Esophagus squamous epithelium (tissue), 5 donors: Measurements from ENCODE around the gene BDP1. TPM values are rescaled to one million over a fixed set of nuclear protein-coding genes. Genes with fewer than 3 reads are reported as not detected.

ENCODE experiments used
- DNase-seq: peaks from one replicate; lab custom pipeline; 2025; lab: John Stamatoyannopoulos, UW
- H3K27ac ChIP-seq, 4 donors: fragments of 200-600 bp; sonication (generic); one replicate each; pipeline ENCODE4 v1.5.1; 2016 to 2019; ENCODE audit warnings: mild to moderate bottlenecking in 1 of 4
- H3K27me3 ChIP-seq, 4 donors: fragments of 200-600 bp; sonication (generic); 1 replicate in 3 of 4; 2 replicates in 1 of 4; pipeline versions ENCODE4 v1.5.1 to v1.6.0; 2017 to 2021; ENCODE audit warnings: antibody characterized with exemption in 1 of 4
- H3K36me3 ChIP-seq, 3 donors: fragments of 200-600 bp; sonication (generic); one replicate each; pipeline ENCODE4 v1.5.1; 2016 to 2019
- H3K4me1 ChIP-seq, 3 donors: fragments of 200-600 bp; sonication (generic); one replicate each; pipeline ENCODE4 v1.5.1; 2017 to 2019
- H3K4me3 ChIP-seq, 4 donors: fragments of 200-600 bp; sonication (generic); 1 replicate in 3 of 4; 2 replicates in 1 of 4; pipeline ENCODE4 v1.5.1; 2016 to 2019; ENCODE audit warnings: mild to moderate bottlenecking in 2 of 4, moderate library complexity in 1 of 4
- H3K9me3 ChIP-seq, 3 donors: fragments of 200-600 bp; sonication (generic); one replicate each; pipeline ENCODE4 v1.5.1; 2016 to 2019
- CTCF ChIP-seq, 6 experiments: fragments of 450-650 bp in 4 of 6; fragments of 200-600 bp in 2 of 6; sonication (generic) in 2 of 6; IDR thresholded peaks; one replicate each; pipeline ENCODE4 v1.5.1; 2016 to 2019; ENCODE audit warnings: antibody characterized with exemption in 6 of 6, mild to moderate bottlenecking in 4 of 6, moderate library complexity in 4 of 6
- POLR2A ChIP-seq, 4 donors: fragments of 450-650 bp; IDR thresholded peaks; one replicate each; pipeline ENCODE4 v1.6.1; 2017; ENCODE audit warnings: antibody characterized with exemption in 4 of 4, mild to moderate bottlenecking in 4 of 4, moderate library complexity in 3 of 4
- WGBS, 2 donors: methylation state at CpG; one replicate each; pipeline ENCODE4 v1.1.5; 2018; 5-methylcytosine and 5-hydroxymethylcytosine counted together
- intact Hi-C: fragments of 100-400 bp; cut with DNase I; formaldehyde crosslinking; loops from one replicate; pipeline ENCODE4 v1.15.0; 2022
- total RNA-seq, 4 donors: library from RNA; depleted of rRNA; stranded (reverse); fragments of >200 nt; gene quantifications; one replicate each; pipeline ENCODE4 v1.1.0, GENCODE V29; 2016
- donor health status: DM: yes; HTN: yes; CAD: no.

BDP1 gene
- total RNA-seq, 4 donors from 2014 or later: 15.2 to 36.0 (median 20.6) TPM

- intact Hi-C loops: no loop called here
- Histone ChIP-seq H3K4me3 (peak overlapping the region; percentile 72 to 96 (median 83)), H3K9me3 (no peaks in the 10 kb centered on the region), H3K36me3 (peaks cover 4 to 30% (median 6%) of the 10 kb centered on the region in 3 donors), H3K27ac (peak overlapping the region; percentile 91 to 97 (median 95)), H3K4me1 (peaks cover 11 to 29% (median 16%) of the 10 kb centered on the region in 3 donors), H3K27me3 (peaks cover 0 to 7% (median 0%) of the 10 kb centered on the region in 4 donors)
- no peak for TF ChIP-seq CTCF (IDR thresholded peaks at IDR 0.05)
- TF ChIP-seq POLR2A (IDR thresholded peaks at IDR 0.05): no peak
- no peak for DNase-seq
- 5 to 7% methylated on average over 4 of the region's 4 CpGs for WGBS, 2 donors
Measured at GRCh38 chr5:71456362-71456743, 902 bp downstream of the BDP1 start.

- 75 to 81% methylated on average over 6 to 8 of the region's 8 CpGs for WGBS, 2 donors
- H3K9me3 ChIP-seq: no peaks in the 10 kb centered on the region
- no peaks in the 10 kb centered on the region for H3K27me3 ChIP-seq
- no peak overlapping the region for H3K27ac ChIP-seq
- TF ChIP-seq POLR2A (IDR thresholded peaks at IDR 0.05) (no peak), CTCF (IDR thresholded peaks at IDR 0.05) (no peak)
- peak overlapping the region in 1 of 4 donors; percentile 91 for H3K4me3 ChIP-seq
- H3K4me1 ChIP-seq: peaks cover 11 to 29% (median 16%) of the 10 kb centered on the region in 3 donors
- DNase-seq: no peak
- intact Hi-C loops: no loop called here
- peaks cover 4 to 38% (median 10%) of the 10 kb centered on the region in 3 donors for H3K36me3 ChIP-seq
Measured at GRCh38 chr5:71457106-71457505, 1.7 kb downstream of the BDP1 start.

- WGBS, 2 donors: 100% methylated on average over 1 of the region's 1 CpG
- no peak overlapping the region for H3K4me3 ChIP-seq
- intact Hi-C loops: no loop called here
- no peak overlapping the region for H3K27ac ChIP-seq
- TF ChIP-seq CTCF (IDR thresholded peaks at IDR 0.05) (no peak), POLR2A (IDR thresholded peaks at IDR 0.05) (no peak)
- H3K27me3 ChIP-seq: no peaks in the 10 kb centered on the region
- peaks cover 4 to 74% (median 37%) of the 10 kb centered on the region in 3 donors for H3K36me3 ChIP-seq
- no peaks in the 10 kb centered on the region for H3K9me3 ChIP-seq
- peaks cover 11 to 23% (median 16%) of the 10 kb centered on the region in 3 donors for H3K4me1 ChIP-seq
- DNase-seq: no peak
Measured at GRCh38 chr5:71460693-71461092, 5.2 kb downstream of the BDP1 start.

- H3K9me3 ChIP-seq: no peaks in the 10 kb centered on the region
- H3K4me1 ChIP-seq: peaks cover 11 to 19% (median 14%) of the 10 kb centered on the region in 3 donors
- no peak for TF ChIP-seq CTCF (IDR thresholded peaks at IDR 0.05)
- no peak for TF ChIP-seq POLR2A (IDR thresholded peaks at IDR 0.05)
- intact Hi-C loops: no loop called here
- DNase-seq: no peak
- peaks cover 4 to 80% (median 37%) of the 10 kb centered on the region in 3 donors for H3K36me3 ChIP-seq
- no peaks in the 10 kb centered on the region for H3K27me3 ChIP-seq
- no peak overlapping the region for H3K27ac ChIP-seq
- 91 to 99% methylated on average over 3 of the region's 3 CpGs for WGBS, 2 donors
- no peak overlapping the region for H3K4me3 ChIP-seq
Measured at GRCh38 chr5:71461360-71461759, 5.9 kb downstream of the BDP1 start.

GRCh38 chr5:71471193-71471592, 15.7 kb downstream of the BDP1 start:
- Histone ChIP-seq H3K4me3 (no peak overlapping the region), H3K27ac (no peak overlapping the region), H3K27me3 (no peaks in the 10 kb centered on the region), H3K9me3 (no peaks in the 10 kb centered on the region), H3K36me3 (peaks cover 7 to 98% (median 32%) of the 10 kb centered on the region in 3 donors), H3K4me1 (peaks cover 0 to 16% (median 3%) of the 10 kb centered on the region in 3 donors)
- WGBS, 2 donors: 49 to 52% methylated on average over 9 of the region's 9 CpGs
- intact Hi-C loops: no loop called here
- no peak for DNase-seq
- no peak for TF ChIP-seq POLR2A (IDR thresholded peaks at IDR 0.05)
- TF ChIP-seq CTCF (IDR thresholded peaks at IDR 0.05): no peak
